Glutamatergic neuron (in vitro differentiated cells): ENCODE results near the gene ADRA2C. TPM values are rescaled to one million over a fixed set of nuclear protein-coding genes. Genes with fewer than 3 reads are reported as not detected.

ENCODE experiments used
- DNase-seq: peaks from one replicate; pipeline ENCODE4 v3.0.0; 2022
- H3K27ac Mint-ChIP-seq: one replicate; pipeline ENCODE4 v1.8.0; 2020; ENCODE audit warnings: mild to moderate bottlenecking, mixed read lengths, inconsistent platforms; ENCODE audit not compliant: unreplicated experiment
- H3K27me3 Mint-ChIP-seq: one replicate; pipeline ENCODE4 v1.8.0; 2020; ENCODE audit warnings: mild to moderate bottlenecking, moderate library complexity, mixed read lengths, inconsistent platforms; ENCODE audit not compliant: unreplicated experiment
- H3K36me3 Mint-ChIP-seq: one replicate; pipeline ENCODE4 v1.8.0; 2020; ENCODE audit warnings: mild to moderate bottlenecking, mixed read lengths, inconsistent platforms; ENCODE audit not compliant: unreplicated experiment
- H3K4me1 Mint-ChIP-seq: one replicate; pipeline ENCODE4 v1.8.0; 2020; ENCODE audit warnings: mild to moderate bottlenecking, low read depth, mixed read lengths, inconsistent platforms; ENCODE audit not compliant: unreplicated experiment
- H3K4me3 Mint-ChIP-seq: one replicate; pipeline ENCODE4 v1.8.0; 2020; ENCODE audit warnings: mild to moderate bottlenecking, mixed read lengths, inconsistent platforms; ENCODE audit not compliant: unreplicated experiment
- H3K9me3 Mint-ChIP-seq: one replicate; pipeline ENCODE4 v1.8.0; 2020; ENCODE audit warnings: mild to moderate bottlenecking, moderate library complexity, mixed read lengths, inconsistent platforms; ENCODE audit not compliant: unreplicated experiment
- total RNA-seq: library from RNA; stranded (reverse); fragmentation: NEBNext Ultra II Directional; extraction: Animal tissue kit (Norgen Biotek cat#: 25700); gene quantifications from one replicate; pipeline ENCODE4 v1.2.1, GENCODE V29; 2021; ENCODE audit not compliant: unreplicated experiment
- TF ChIP-seq, protein P1 (sequence below): fragments of 200-600 bp; sonication (generic); IDR thresholded peaks from one replicate; pipeline ENCODE4 v1.5.0; 2021; ENCODE audit not compliant: partially characterized antibody, unreplicated experiment

ADRA2C gene
- total RNA-seq, 1 donor from 2014 or later: 4.8 TPM

DNA sequence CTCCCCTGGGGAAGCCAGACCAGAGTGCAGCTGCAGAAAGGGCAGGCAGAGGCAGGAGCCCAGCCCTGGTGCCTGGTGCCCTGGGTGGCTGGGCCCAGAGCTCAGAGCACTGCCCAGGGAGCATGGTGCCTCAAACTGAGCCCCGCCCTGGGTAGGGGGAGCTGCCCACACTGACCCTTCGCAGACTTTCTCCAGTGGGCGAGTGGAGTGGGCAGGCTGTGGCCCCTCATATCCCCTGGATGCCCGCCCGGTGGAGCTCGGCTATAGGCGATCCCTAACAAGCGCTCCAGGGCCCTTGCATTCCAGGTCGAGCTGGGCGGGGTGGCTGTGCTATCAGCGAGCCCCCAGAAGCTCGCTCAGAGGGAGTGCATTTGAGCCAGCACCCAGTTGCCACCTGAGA lies 17.1 kb upstream of the ADRA2C start:
- Mint-ChIP-seq H3K4me1 (peaks cover 16% of the 10 kb centered on the region), H3K9me3 (peaks cover 15% of the 10 kb centered on the region), H3K4me3 (no peak overlapping the region), H3K36me3 (no peaks in the 10 kb centered on the region), H3K27ac (no peak overlapping the region), H3K27me3 (peaks cover 14% of the 10 kb centered on the region)
- no peak for DNase-seq
- TF ChIP-seq, protein P1, sequence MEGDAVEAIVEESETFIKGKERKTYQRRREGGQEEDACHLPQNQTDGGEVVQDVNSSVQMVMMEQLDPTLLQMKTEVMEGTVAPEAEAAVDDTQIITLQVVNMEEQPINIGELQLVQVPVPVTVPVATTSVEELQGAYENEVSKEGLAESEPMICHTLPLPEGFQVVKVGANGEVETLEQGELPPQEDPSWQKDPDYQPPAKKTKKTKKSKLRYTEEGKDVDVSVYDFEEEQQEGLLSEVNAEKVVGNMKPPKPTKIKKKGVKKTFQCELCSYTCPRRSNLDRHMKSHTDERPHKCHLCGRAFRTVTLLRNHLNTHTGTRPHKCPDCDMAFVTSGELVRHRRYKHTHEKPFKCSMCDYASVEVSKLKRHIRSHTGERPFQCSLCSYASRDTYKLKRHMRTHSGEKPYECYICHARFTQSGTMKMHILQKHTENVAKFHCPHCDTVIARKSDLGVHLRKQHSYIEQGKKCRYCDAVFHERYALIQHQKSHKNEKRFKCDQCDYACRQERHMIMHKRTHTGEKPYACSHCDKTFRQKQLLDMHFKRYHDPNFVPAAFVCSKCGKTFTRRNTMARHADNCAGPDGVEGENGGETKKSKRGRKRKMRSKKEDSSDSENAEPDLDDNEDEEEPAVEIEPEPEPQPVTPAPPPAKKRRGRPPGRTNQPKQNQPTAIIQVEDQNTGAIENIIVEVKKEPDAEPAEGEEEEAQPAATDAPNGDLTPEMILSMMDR: no peak

DNA sequence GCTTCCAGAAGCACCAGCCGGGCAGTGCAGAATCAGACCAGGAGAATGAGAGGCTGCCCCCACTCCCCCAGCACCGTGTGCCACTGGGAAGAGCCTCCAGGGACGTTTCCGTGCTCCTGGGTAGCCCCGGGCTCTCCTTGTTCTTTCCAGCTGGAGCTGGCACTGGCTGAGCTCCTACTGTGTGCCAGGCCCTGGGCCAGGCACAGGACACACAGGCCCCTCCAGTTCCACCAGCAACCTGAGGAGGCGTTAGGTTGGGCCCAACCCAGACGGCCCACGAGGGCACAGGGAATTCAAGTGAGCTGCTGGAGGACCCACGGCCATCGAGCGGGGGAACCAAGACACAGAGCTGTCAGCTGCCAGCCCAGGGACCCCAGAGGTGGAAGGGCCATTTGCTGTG lies 15.9 kb upstream of the ADRA2C start:
- H3K9me3 Mint-ChIP-seq: peaks cover 14% of the 10 kb centered on the region
- H3K27me3 Mint-ChIP-seq: peaks cover 10% of the 10 kb centered on the region
- TF ChIP-seq, protein P1: no peak
- no peaks in the 10 kb centered on the region for H3K36me3 Mint-ChIP-seq
- no peak for DNase-seq
- H3K4me1 Mint-ChIP-seq: peaks cover 16% of the 10 kb centered on the region
- no peak overlapping the region for H3K27ac Mint-ChIP-seq
- no peak overlapping the region for H3K4me3 Mint-ChIP-seq

DNA sequence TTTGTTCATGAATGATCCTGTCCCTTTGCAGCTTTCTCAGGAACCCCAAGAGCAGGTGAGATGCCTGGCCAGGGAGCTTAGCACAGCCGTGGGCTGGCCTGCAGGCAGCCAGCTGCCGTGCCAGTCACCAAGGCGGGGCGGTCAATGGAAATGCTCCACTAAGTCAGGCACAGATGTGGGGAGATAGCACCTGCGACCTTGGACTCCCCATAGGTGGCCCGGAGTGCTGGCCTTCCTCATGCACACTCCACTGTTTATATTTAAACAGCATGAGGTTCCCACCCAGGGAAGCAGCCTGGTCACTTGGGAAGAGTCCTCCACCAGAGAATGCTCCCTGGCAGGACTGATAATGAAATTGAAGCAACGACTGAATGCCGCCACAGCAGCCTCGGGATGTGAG lies 14.2 kb upstream of the ADRA2C start:
- H3K36me3 Mint-ChIP-seq: no peaks in the 10 kb centered on the region

DNA sequence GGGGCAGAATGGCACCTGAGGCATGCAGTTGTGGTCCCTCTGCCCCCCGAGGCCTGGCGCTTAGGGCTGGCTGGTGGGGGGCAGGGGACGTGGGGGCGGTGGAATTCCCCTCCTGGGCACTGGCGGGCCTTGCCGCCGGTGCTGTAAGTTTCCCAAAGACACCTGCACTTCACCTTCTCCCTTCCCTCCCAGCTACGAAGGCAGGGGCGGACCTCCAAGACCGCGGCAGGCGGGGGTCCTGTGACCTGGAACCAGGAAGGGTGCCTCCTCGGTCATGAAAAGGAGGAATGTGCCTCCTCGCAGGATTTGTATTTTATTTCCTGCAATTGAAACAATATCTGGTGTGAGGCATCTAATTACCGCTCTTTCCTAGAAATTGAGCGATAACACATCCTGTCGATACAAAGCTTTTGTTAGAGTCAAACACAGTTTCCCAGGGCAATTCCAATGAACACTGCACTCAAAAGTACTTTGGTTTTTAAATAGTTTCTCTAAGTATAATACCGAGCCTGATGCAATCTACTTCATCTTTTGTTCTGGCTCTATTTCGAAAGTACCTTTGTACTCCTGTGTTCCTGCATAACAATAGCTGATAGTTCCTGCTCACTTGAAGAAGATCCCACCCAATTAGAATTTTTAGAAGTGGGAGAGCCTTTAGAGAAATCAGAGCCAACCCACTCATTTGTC lies 12.3 kb upstream of the ADRA2C start:
- Mint-ChIP-seq H3K9me3 (peaks cover 8% of the 10 kb centered on the region), H3K27me3 (peaks cover 6% of the 10 kb centered on the region)
- no peak for DNase-seq

More for the DNA sequence above, 14.2 kb upstream of the ADRA2C start:
- DNase-seq: no peak
- Mint-ChIP-seq H3K4me3 (no peak overlapping the region), H3K9me3 (peaks cover 10% of the 10 kb centered on the region), H3K27ac (no peak overlapping the region), H3K27me3 (peaks cover 9% of the 10 kb centered on the region), H3K4me1 (peaks cover 14% of the 10 kb centered on the region)
- TF ChIP-seq, protein P1: no peak

More for the DNA sequence above, 12.3 kb upstream of the ADRA2C start:
- Mint-ChIP-seq H3K4me3 (no peak overlapping the region), H3K4me1 (peaks cover 4% of the 10 kb centered on the region), H3K36me3 (no peaks in the 10 kb centered on the region), H3K27ac (no peak overlapping the region)
- TF ChIP-seq, protein P1: no peak
